Mesenchymal stem cell (in vitro differentiated cells and primary cell): ENCODE measurements around the gene SRMS.
A peak's percentile ranks its signal among the peaks of the same experiment; 100 is the strongest.

ENCODE experiments used
- DNase-seq: peaks from one replicate; pipeline ENCODE4 v3.0.0-alpha.2; 2013
- H2AFZ ChIP-seq: one replicate; pipeline ENCODE4 v1.6.1; 2013; ENCODE audit warnings: low read depth, mild to moderate bottlenecking, control low read depth, inconsistent platforms, low read length, moderate library complexity
- H2AK5ac ChIP-seq: 2 replicates; pipeline ENCODE4 v1.6.1; 2013; ENCODE audit warnings: low read length, moderate library complexity, mild to moderate bottlenecking, inconsistent platforms; ENCODE audit not compliant: severe bottlenecking
- H2BK120ac ChIP-seq: one replicate; pipeline ENCODE4 v1.6.1; 2013; ENCODE audit warnings: low read depth, mild to moderate bottlenecking, inconsistent platforms, low read length, moderate library complexity
- H2BK12ac ChIP-seq, 2 experiments: one replicate each; pipeline ENCODE4 v1.6.1; 2013; ENCODE audit warnings: inconsistent platforms in 2 of 2, low read length in 2 of 2, mild to moderate bottlenecking in 2 of 2, moderate library complexity in 2 of 2, control low read depth in 1 of 2
- H2BK15ac ChIP-seq: one replicate; pipeline ENCODE4 v1.6.1; 2013; ENCODE audit warnings: mild to moderate bottlenecking, low read depth, inconsistent platforms; ENCODE audit not compliant: poor library complexity, severe bottlenecking
- H2BK5ac ChIP-seq: 2 replicates; pipeline ENCODE4 v1.6.1; 2013; ENCODE audit warnings: low read depth, mild to moderate bottlenecking, low read length, control low read depth, inconsistent platforms; ENCODE audit not compliant: poor library complexity, severe bottlenecking
- H3K14ac ChIP-seq, 2 experiments: one replicate each; pipeline ENCODE4 v1.6.1; 2013; ENCODE audit warnings: inconsistent platforms in 2 of 2, low read length in 2 of 2, control low read depth in 1 of 2, mild to moderate bottlenecking in 1 of 2, moderate library complexity in 1 of 2
- H3K18ac ChIP-seq, 2 experiments: one replicate each; pipeline ENCODE4 v1.6.1; 2013; ENCODE audit warnings: inconsistent platforms in 2 of 2, low read length in 2 of 2, control low read depth in 1 of 2, low read depth in 1 of 2, mild to moderate bottlenecking in 1 of 2
- H3K23ac ChIP-seq, 2 experiments: one replicate each; pipeline ENCODE4 v1.6.1; 2013; ENCODE audit warnings: inconsistent platforms in 2 of 2, low read length in 2 of 2, mild to moderate bottlenecking in 2 of 2, moderate library complexity in 2 of 2, control low read depth in 1 of 2
- H3K27ac ChIP-seq: 2 replicates; pipeline ENCODE4 v1.5.1; 2013; ENCODE audit warnings: mild to moderate bottlenecking, moderate library complexity, low read length, control low read depth, inconsistent platforms; ENCODE audit not compliant: poor library complexity, severe bottlenecking
- H3K27me3 ChIP-seq, 2 experiments: 2 replicates each; pipeline versions ENCODE4 v1.6.1 to v1.7.0; 2013; ENCODE audit warnings: low read length in 2 of 2, mild to moderate bottlenecking in 2 of 2, moderate library complexity in 2 of 2, control low read depth in 1 of 2, inconsistent platforms in 1 of 2; ENCODE audit not compliant: control insufficient read depth in 1 of 2, insufficient read depth in 1 of 2
- H3K36me3 ChIP-seq, 2 experiments: 2 replicates each; pipeline versions ENCODE4 v1.6.1 to v1.7.0; 2013; ENCODE audit warnings: low read length in 2 of 2, control low read depth in 1 of 2, inconsistent platforms in 1 of 2, low read depth in 1 of 2, mild to moderate bottlenecking in 1 of 2; ENCODE audit not compliant: insufficient read depth in 2 of 2, control insufficient read depth in 1 of 2
- H3K4ac ChIP-seq, 2 experiments: one replicate each; pipeline ENCODE4 v1.6.1; 2013; ENCODE audit warnings: inconsistent platforms in 2 of 2, low read length in 2 of 2, mild to moderate bottlenecking in 2 of 2, moderate library complexity in 2 of 2, control low read depth in 1 of 2, low read depth in 1 of 2
- H3K4me1 ChIP-seq: 2 replicates; pipeline ENCODE4 v1.6.1; 2013; ENCODE audit warnings: low read depth, low read length, control low read depth; ENCODE audit not compliant: control insufficient read depth, insufficient read depth
- H3K4me2 ChIP-seq: 2 replicates; pipeline ENCODE4 v1.6.1; 2013; ENCODE audit warnings: low read length, mild to moderate bottlenecking, inconsistent platforms; ENCODE audit not compliant: poor library complexity, severe bottlenecking
- H3K4me3 ChIP-seq, 2 experiments: 2 replicates each; pipeline versions ENCODE4 v1.5.1 to v1.7.0; 2013; ENCODE audit warnings: low read length in 2 of 2, mild to moderate bottlenecking in 2 of 2, control low read depth in 1 of 2, low read depth in 1 of 2; ENCODE audit not compliant: insufficient read depth in 1 of 2
- H3K79me1 ChIP-seq: replicated peaks from 2 replicates; pipeline ENCODE4 v1.6.1; 2013; ENCODE audit warnings: mild to moderate bottlenecking, control low read depth, low read length, inconsistent platforms; ENCODE audit not compliant: poor library complexity, severe bottlenecking
- H3K9ac ChIP-seq: 2 replicates; pipeline ENCODE4 v1.7.0; 2013; ENCODE audit warnings: mild to moderate bottlenecking, low read length, moderate library complexity
- H3K9me3 ChIP-seq: 2 replicates; pipeline ENCODE4 v1.7.0; 2013; ENCODE audit warnings: mild to moderate bottlenecking, low read length; ENCODE audit not compliant: control insufficient read depth
- H4K8ac ChIP-seq: one replicate; pipeline ENCODE4 v1.6.1; 2013; ENCODE audit warnings: inconsistent platforms, mild to moderate bottlenecking, low read length, moderate library complexity
- H4K91ac ChIP-seq: one replicate; pipeline ENCODE4 v1.6.1; 2013; ENCODE audit warnings: mild to moderate bottlenecking, low read length, inconsistent platforms
- WGBS: methylation state at CpG from one replicate; pipeline ENCODE4 v1.1.7; 2013; ENCODE audit warnings: mixed read lengths; 5-methylcytosine and 5-hydroxymethylcytosine counted together

Gene SRMS

DNA sequence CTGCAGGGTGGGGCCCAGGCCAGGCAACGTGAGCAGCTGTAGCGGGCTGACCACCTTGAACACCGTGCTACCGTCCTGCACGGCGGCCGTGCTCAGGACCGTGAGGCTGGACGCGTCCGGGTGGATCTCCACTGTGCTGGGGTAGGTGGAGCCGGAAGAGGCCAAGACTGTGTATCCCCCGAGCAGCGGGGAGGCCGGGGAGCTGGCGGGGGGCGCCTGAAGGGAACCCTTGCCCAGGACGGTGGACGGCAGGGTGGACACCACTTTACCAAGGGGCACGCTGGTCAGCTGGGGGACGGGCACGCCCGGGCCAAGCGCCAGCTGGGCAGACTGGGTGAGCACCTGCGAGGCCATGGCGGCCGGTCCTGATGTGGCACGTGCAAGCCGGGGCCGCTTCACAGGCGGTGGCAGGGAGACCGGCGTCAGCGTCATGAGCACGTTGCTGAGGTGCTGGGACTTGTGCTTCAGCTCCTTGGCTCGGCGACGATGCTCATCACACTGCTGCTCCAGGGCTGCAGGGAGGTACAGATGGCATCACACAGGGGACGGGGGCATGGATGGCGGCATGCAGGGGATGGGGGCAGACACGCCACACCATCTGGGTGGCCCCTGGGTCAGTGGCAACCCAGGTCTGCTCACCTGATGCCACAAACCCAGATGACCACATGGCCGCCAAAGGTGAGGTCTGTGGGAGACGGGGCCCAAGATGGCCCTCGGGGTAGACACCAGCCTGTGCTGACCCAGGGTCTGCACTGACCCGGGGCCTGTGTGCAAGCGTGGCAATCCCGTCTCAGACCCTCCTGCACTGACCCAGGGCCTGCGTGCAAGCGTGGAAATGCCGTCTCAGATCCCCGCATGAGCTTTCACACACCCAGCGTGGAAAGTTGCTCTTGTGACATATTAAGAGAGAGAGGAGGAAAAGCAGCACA, 42.9 kb upstream of the SRMS start:
- H3K4me3 ChIP-seq: no peak overlapping the region
- H2AFZ ChIP-seq: no peak overlapping the region
- no peak overlapping the region for H2BK12ac ChIP-seq
- no peak overlapping the region for H3K9ac ChIP-seq
- H3K18ac ChIP-seq: no peak overlapping the region
- no peak overlapping the region for H3K23ac ChIP-seq
- peaks cover 0 to 6% of the 10 kb centered on the region in 2 experiments for H3K27me3 ChIP-seq
- no peak overlapping the region for H3K4ac ChIP-seq
- H2AK5ac ChIP-seq: no peak overlapping the region
- no peak overlapping the region for H3K27ac ChIP-seq
- WGBS: 96% methylated on average over 51 of the region's 52 CpGs
- H3K4me1 ChIP-seq: peaks cover 6% of the 10 kb centered on the region
- H3K4me2 ChIP-seq: no peak overlapping the region
- H3K14ac ChIP-seq: no peak overlapping the region
- no peak overlapping the region for H2BK120ac ChIP-seq
- peak overlapping the region; percentile 22 for H4K91ac ChIP-seq
- peaks cover 3% of the 10 kb centered on the region for H3K79me1 ChIP-seq
- no peak overlapping the region for H2BK15ac ChIP-seq
- DNase-seq: no peak
- H3K36me3 ChIP-seq: peaks cover 31 to 83% of the 10 kb centered on the region in 2 experiments
- H4K8ac ChIP-seq: no peak overlapping the region
- no peak overlapping the region for H2BK5ac ChIP-seq
- no peaks in the 10 kb centered on the region for H3K9me3 ChIP-seq

DNA sequence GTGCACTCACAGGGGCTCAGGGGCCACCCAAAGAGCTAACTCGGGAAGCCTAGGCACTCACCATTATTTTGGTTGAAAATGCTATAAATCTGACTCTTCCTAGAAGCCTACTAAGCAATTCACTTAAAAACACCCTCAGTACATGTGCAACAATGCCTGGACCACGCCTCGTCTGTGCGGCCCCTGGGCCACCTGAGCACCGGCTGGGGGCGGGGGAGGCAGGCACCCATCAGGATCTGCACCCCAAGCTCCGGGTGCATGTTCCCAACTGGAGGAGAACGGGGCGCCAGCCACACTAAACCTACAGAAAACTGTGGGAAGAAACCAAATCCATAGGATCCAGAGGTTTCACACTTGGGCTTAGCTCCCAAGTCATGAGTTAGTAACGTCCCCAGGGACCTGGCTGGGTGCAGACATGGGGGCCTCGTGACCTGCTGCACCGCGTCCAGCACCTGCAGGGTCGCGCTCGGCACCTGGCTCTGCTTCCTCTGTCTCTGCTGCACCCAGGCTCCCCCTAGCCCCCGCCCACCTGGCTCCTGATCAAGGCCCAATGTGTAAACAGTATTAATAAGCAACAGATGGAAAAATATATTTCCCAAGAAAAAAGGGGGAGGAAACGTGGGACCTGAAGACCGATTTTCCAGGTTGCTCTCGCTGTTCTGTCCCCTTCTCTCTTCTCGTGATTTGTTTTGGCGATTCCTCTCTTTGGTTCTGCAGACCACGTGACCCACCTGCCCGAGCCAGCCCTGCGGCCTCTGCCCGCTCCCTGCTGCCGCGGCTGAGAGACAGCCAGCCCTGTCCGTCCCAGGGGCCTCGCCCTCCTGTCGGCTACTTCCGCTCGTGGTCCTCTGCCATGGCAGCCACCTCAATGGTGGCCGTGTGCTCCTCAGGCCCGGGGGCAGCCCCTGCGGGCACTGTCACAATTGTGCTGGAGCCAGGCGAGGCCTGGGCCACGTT, 42.0 kb upstream of the SRMS start:
- Histone ChIP-seq H3K27ac (no peak overlapping the region), H3K23ac (no peak overlapping the region), H3K18ac (no peak overlapping the region), H2BK12ac (no peak overlapping the region), H3K36me3 (peaks cover 28 to 74% of the 10 kb centered on the region in 2 experiments), H3K79me1 (peaks cover 3% of the 10 kb centered on the region), H3K9me3 (no peaks in the 10 kb centered on the region), H3K4me1 (peaks cover 6% of the 10 kb centered on the region), H2BK5ac (no peak overlapping the region), H2BK120ac (no peak overlapping the region), H3K27me3 (peaks cover 0 to 10% of the 10 kb centered on the region in 2 experiments), H2BK15ac (no peak overlapping the region), H3K9ac (no peak overlapping the region), H4K8ac (no peak overlapping the region), H2AFZ (no peak overlapping the region), H3K4me3 (no peak overlapping the region), H3K14ac (no peak overlapping the region), H3K4me2 (no peak overlapping the region), H4K91ac (no peak overlapping the region), H3K4ac (no peak overlapping the region), H2AK5ac (no peak overlapping the region)
- WGBS: 96% methylated on average over 37 of the region's 38 CpGs
- DNase-seq: no peak

DNA sequence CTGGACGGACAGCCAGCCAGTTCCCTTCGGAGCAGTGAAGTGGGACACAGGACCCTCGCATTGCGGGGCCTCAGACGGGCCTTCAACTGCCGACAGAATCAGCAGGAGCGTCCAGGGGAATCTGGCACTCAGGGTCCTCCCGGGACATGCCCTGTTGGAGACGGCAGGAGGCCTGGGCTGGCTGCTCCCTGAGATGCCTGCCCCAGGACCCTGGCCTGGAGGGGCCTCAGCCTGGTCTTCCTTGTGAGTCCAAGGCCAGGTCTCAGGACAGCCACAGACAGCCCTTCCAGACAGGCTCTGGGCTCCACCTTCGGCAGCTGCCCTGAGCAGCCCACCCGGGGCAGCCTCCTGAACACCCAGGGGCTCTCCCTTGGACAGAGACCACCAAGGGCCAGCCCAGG, 41.1 kb upstream of the SRMS start:
- Histone ChIP-seq H2AK5ac (no peak overlapping the region), H4K8ac (no peak overlapping the region), H3K23ac (no peak overlapping the region), H2BK120ac (no peak overlapping the region), H3K9ac (no peak overlapping the region), H2BK15ac (no peak overlapping the region), H3K4me2 (no peak overlapping the region), H3K4ac (no peak overlapping the region), H3K27ac (no peak overlapping the region), H3K4me1 (peaks cover 2% of the 10 kb centered on the region), H2BK12ac (no peak overlapping the region), H3K79me1 (peaks cover 3% of the 10 kb centered on the region), H2AFZ (peak overlapping the region; percentile 18), H3K9me3 (no peaks in the 10 kb centered on the region), H3K27me3 (peaks cover 0 to 10% of the 10 kb centered on the region in 2 experiments), H2BK5ac (no peak overlapping the region), H4K91ac (no peak overlapping the region), H3K14ac (no peak overlapping the region), H3K36me3 (peaks cover 28 to 66% of the 10 kb centered on the region in 2 experiments), H3K18ac (no peak overlapping the region), H3K4me3 (no peak overlapping the region)
- DNase-seq: no peak
- 94% methylated on average over 11 of the region's 11 CpGs for WGBS
